PFSK-1 (cell line): ENCODE data around the gene JMJD4.

Experiments used
- FOXP2 ChIP-seq: optimal IDR thresholded peaks from 2 replicates; pipeline ENCODE3; 2011; ENCODE audit warnings: borderline replicate concordance, control low read depth, inconsistent platforms; ENCODE audit not compliant: insufficient read depth; ENCODE audit errors: extremely low read length, extremely low read depth
- POLR2AphosphoS5 ChIP-seq: IDR thresholded peaks from 2 replicates; pipeline ENCODE4 v1.6.1; 2012; ENCODE audit warnings: low read depth, mild to moderate bottlenecking, control low read depth, low read length, moderate library complexity
- SIN3A ChIP-seq: IDR thresholded peaks from 2 replicates; pipeline ENCODE4 v1.6.1; 2012; ENCODE audit warnings: mild to moderate bottlenecking, low read length, moderate library complexity, borderline replicate concordance; ENCODE audit not compliant: insufficient read depth
- TAF1 ChIP-seq: IDR thresholded peaks from 2 replicates; pipeline ENCODE4 v1.6.1; 2012; ENCODE audit warnings: low read length, control low read depth, borderline replicate concordance; ENCODE audit not compliant: insufficient read depth
- TF ChIP-seq, protein P1 (sequence below), 2 experiments: IDR thresholded peaks; 2 replicates each; pipeline versions ENCODE4 v1.6.1 to v1.8.0; 2011 to 2012; ENCODE audit warnings: low read depth in 2 of 2, low read length in 2 of 2, control low read depth in 1 of 2, inconsistent platforms in 1 of 2, mild to moderate bottlenecking in 1 of 2, moderate library complexity in 1 of 2; ENCODE audit not compliant: insufficient read depth in 1 of 2

DNA sequence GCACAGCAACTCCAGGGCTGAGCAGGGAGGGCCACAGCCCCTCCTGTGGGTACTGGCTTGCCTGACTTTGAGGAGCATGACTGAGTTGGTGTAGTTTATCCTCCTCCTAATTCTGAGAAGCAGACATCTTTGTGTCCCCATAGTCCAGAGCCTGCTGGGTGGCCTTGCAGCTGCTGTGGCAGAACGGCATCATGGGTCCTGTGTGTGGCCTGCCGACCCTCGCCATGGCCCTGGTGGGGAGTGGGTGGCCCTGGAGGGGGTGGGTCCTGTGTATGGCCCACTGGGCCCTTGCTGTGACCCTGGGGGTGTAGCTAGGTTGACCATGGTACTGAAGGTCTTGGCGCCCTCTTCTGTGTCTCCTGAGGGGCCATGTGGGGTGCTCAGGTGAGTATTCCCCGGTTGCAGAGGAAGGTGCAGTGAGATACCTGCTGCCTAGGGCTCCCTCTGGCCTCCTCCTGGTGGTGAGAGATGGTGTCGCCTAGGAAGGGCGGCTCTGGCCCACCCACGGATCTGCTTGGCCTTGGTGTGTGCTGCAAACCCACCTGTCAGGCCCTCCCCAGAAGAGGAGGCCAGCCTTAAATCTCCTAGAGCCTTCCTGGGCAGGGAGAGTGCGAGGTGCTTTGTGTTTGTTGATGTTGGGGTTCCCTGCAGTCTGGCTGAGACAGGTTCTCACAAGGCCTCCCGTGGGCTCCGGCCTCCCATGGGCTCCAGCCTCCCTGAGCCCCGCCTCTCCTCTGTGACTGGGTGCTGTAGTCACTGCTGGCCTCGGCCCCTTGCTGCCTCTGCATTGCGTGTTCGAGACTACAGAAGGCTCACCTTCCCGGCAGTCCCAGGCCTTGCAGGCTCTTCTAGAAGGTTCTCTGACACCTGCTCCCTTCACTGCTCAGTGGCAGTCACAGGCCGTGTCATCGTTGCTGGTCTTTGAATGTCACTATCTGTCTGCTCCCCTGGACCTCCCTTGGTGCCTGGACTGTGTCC, 7.9 kb upstream of the JMJD4 start:
- TF ChIP-seq TAF1, result no peak
- no peak for TF ChIP-seq POLR2AphosphoS5
- TF ChIP-seq SIN3A, result no peak
- TF ChIP-seq, protein P1, sequence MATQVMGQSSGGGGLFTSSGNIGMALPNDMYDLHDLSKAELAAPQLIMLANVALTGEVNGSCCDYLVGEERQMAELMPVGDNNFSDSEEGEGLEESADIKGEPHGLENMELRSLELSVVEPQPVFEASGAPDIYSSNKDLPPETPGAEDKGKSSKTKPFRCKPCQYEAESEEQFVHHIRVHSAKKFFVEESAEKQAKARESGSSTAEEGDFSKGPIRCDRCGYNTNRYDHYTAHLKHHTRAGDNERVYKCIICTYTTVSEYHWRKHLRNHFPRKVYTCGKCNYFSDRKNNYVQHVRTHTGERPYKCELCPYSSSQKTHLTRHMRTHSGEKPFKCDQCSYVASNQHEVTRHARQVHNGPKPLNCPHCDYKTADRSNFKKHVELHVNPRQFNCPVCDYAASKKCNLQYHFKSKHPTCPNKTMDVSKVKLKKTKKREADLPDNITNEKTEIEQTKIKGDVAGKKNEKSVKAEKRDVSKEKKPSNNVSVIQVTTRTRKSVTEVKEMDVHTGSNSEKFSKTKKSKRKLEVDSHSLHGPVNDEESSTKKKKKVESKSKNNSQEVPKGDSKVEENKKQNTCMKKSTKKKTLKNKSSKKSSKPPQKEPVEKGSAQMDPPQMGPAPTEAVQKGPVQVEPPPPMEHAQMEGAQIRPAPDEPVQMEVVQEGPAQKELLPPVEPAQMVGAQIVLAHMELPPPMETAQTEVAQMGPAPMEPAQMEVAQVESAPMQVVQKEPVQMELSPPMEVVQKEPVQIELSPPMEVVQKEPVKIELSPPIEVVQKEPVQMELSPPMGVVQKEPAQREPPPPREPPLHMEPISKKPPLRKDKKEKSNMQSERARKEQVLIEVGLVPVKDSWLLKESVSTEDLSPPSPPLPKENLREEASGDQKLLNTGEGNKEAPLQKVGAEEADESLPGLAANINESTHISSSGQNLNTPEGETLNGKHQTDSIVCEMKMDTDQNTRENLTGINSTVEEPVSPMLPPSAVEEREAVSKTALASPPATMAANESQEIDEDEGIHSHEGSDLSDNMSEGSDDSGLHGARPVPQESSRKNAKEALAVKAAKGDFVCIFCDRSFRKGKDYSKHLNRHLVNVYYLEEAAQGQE (IDR thresholded peaks at IDR 0.05; ENCODE audit: insufficient read depth in 1 of 2, low read depth in 2 of 2, low read length in 2 of 2), result no peak
- TF ChIP-seq FOXP2, result no peak
